ENCODE data around the gene PITX2. TPM values are rescaled to one million over a fixed set of nuclear protein-coding genes. Genes with fewer than 3 reads are reported as not detected.

Gene PITX2
- total and polyA plus RNA-seq, 8 donors: 0.11 to 0.28 (median 0.24) TPM; not detected in 4

DNA sequence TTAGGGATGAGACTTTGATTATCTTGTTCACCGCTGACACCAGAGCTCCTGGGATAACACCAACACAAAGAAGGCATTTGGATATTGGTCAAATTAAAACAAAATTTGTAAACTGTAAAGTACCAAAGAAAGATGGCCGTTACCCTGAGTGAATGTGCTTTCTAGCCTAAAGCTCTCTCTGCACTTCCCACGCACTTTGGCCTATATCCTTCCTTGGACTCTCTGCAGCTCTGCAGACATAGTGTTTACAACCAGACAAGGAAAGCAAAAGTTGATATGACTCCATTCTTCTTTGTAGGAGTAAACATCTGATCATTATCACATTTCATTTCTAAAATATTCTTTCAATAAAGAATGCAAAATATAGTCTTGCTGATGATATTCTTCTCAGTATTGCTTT lies 44.8 kb upstream of the PITX2 start:
- H3K4me3 ChIP-seq: no peak overlapping the region
- intact Hi-C loops (cut with DNase I): no loop called here
- no peak for DNase-seq
- no peaks in the 10 kb centered on the region for H3K36me3 ChIP-seq
- no peaks in the 10 kb centered on the region for H3K4me1 ChIP-seq
- TF ChIP-seq, protein P1, sequence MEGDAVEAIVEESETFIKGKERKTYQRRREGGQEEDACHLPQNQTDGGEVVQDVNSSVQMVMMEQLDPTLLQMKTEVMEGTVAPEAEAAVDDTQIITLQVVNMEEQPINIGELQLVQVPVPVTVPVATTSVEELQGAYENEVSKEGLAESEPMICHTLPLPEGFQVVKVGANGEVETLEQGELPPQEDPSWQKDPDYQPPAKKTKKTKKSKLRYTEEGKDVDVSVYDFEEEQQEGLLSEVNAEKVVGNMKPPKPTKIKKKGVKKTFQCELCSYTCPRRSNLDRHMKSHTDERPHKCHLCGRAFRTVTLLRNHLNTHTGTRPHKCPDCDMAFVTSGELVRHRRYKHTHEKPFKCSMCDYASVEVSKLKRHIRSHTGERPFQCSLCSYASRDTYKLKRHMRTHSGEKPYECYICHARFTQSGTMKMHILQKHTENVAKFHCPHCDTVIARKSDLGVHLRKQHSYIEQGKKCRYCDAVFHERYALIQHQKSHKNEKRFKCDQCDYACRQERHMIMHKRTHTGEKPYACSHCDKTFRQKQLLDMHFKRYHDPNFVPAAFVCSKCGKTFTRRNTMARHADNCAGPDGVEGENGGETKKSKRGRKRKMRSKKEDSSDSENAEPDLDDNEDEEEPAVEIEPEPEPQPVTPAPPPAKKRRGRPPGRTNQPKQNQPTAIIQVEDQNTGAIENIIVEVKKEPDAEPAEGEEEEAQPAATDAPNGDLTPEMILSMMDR (IDR thresholded peaks at IDR 0.05): no peak
- H3K9me3 ChIP-seq: no peaks in the 10 kb centered on the region
- no peak overlapping the region for H3K27ac ChIP-seq
- no peaks in the 10 kb centered on the region for H3K27me3 ChIP-seq
- ATAC-seq: no peak

DNA sequence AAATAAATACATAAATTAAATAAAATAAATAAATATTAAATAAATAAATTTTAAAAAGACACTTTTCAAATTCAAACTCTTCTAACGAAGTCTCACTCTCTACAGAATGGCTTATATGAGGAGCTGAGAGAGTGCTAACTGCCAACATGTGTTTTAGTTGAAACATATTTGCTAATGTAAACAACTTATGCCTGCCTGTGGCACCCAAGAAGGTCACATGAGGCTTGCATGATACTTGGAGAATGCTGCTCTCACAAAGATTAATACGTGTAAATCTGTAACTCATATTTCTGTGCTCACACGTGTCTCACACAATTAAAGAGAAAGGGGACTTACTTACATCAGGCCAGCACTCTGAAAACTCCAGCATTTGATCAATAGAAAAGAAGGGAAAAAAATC lies 43.2 kb upstream of the PITX2 start:
- Histone ChIP-seq H3K4me1 (no peaks in the 10 kb centered on the region), H3K36me3 (no peaks in the 10 kb centered on the region), H3K27ac (no peak overlapping the region), H3K9me3 (no peaks in the 10 kb centered on the region), H3K4me3 (no peak overlapping the region), H3K27me3 (no peaks in the 10 kb centered on the region)
- DNase-seq (peak in 1 of 4 donors; percentile 10), ATAC-seq (peak; percentile 69)
- intact Hi-C loops (cut with DNase I): no loop called here
- TF ChIP-seq, protein P1 (IDR thresholded peaks at IDR 0.05): no peak

DNA sequence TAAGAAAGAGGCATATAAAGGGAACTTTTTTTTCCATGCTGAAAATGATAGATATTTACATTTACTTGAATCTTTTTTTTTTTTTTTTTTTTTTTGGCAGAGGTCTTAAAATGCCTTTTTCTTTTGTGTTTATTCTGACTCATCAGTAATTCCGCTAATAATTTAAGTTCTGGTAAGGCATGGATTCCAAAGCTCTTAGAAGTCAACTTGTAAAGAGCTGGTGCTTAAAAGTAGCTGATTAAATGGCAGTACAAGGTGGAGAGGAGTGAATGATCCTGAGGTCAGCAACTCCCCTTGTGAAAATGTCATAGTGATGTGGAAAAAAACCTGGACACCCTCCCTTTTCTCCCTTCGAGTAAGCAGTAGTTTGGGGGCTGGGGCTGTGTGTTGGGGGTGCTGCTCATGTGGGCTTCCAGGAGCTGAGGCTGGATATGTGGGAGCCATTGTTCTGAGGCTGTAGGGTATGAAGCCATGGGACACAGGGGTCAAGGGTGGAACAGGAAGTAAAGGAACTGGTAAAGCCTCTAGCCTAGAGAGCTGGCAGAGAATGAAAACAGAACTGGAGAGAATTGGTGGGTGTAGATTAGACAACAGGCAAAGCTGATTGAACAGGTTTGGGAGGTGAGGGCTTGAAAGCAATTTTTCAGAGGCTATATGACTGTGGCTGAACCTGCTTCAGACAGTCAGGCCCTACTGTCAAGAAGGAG lies 41.0 kb upstream of the PITX2 start:
- peak; percentile 74 for ATAC-seq
- Histone ChIP-seq H3K4me3 (no peak overlapping the region), H3K27me3 (no peaks in the 10 kb centered on the region), H3K27ac (no peak overlapping the region), H3K9me3 (no peaks in the 10 kb centered on the region), H3K4me1 (no peaks in the 10 kb centered on the region), H3K36me3 (no peaks in the 10 kb centered on the region)
- DNase-seq: no peak
- intact Hi-C loops (cut with DNase I): no loop called here
- TF ChIP-seq, protein P1 (IDR thresholded peaks at IDR 0.05): no peak

DNA sequence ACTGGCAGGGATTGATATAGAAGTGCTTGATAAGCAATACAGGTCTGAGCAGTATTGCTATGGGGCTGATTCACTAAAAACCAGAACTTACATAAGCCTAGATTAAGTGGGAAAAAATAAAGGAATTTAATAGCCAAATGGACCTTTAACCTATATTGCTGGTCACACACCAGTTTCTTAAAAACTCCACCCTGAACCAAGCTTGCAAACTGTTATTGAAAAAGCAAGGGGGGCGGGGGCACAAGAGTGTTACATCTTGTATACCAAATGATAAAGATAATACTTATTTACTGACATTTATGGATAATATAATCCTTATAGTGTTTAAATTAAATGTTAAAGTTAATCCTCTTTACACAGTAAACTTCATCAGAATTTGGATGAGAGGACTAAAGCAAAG lies 40.3 kb upstream of the PITX2 start:
- H3K4me3 ChIP-seq: no peak overlapping the region
- no peaks in the 10 kb centered on the region for H3K9me3 ChIP-seq
- no peaks in the 10 kb centered on the region for H3K4me1 ChIP-seq
- no peak overlapping the region for H3K27ac ChIP-seq
- DNase-seq (no peak), ATAC-seq (no peak)
- intact Hi-C loops (cut with DNase I): no loop called here
- no peaks in the 10 kb centered on the region for H3K36me3 ChIP-seq
- no peaks in the 10 kb centered on the region for H3K27me3 ChIP-seq
- TF ChIP-seq, protein P1 (IDR thresholded peaks at IDR 0.05): no peak

DNA sequence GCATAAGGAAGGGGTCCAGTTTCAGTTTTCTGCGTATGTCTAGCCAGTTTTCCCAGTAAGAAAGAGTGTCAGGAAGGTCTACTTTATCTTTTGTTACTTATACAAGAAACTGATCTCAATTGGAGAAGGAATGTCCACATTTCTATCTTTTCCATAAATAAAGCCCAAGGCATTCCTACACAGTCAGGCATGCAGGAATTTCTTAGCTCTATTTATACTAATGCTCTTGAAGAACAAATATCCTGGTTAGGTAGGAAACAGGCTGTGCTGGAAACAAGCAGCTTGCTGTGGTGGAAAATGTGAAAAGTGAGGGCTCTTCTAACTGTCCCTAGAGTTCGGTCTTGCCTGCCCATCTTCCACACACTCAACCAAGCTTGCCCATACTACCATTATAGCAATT lies 37.9 kb upstream of the PITX2 start:
- DNase-seq: no peak
- Histone ChIP-seq H3K27ac (no peak overlapping the region), H3K36me3 (no peaks in the 10 kb centered on the region), H3K9me3 (no peaks in the 10 kb centered on the region), H3K4me3 (no peak overlapping the region), H3K27me3 (no peaks in the 10 kb centered on the region), H3K4me1 (no peaks in the 10 kb centered on the region)
- TF ChIP-seq, protein P1 (IDR thresholded peaks at IDR 0.05): no peak
- intact Hi-C loops (cut with DNase I): no loop called here
- no peak for ATAC-seq

Data from left lung (tissue), 10 donors.